MM.1S (cell line): ENCODE results near the gene MGAT5.

Source experiments
- DNase-seq: peaks from one replicate; pipeline ENCODE4 v3.0.0-alpha.2; 2015
- H2AFZ ChIP-seq: fragments of 300-600 bp; sonication (generic); 2 replicates; pipeline ENCODE4 v1.6.0; 2016; ENCODE audit warnings: antibody characterized with exemption, low read length
- H3F3A ChIP-seq: fragments of 300-600 bp; sonication (generic); 2 replicates; pipeline ENCODE4 v1.6.1; 2016; ENCODE audit warnings: mild to moderate bottlenecking, antibody characterized with exemption, low read length, moderate library complexity, mixed read lengths; ENCODE audit not compliant: insufficient read depth
- H3K27ac ChIP-seq: fragments of 300-600 bp; sonication (generic); 2 replicates; pipeline ENCODE4 v1.5.1; 2016; ENCODE audit warnings: mild to moderate bottlenecking, low read length
- H3K27me3 ChIP-seq: fragments of 300-600 bp; sonication (generic); replicated peaks from 2 replicates; pipeline ENCODE4 v1.6.0; 2016; ENCODE audit warnings: low read length; ENCODE audit not compliant: insufficient read depth
- H3K36me3 ChIP-seq: fragments of 300-600 bp; sonication (generic); replicated peaks from 2 replicates; pipeline ENCODE4 v1.6.1; 2016; ENCODE audit warnings: mild to moderate bottlenecking, low read length, mixed read lengths; ENCODE audit not compliant: insufficient read depth
- H3K4me1 ChIP-seq: fragments of 300-600 bp; sonication (generic); 2 replicates; pipeline ENCODE4 v1.6.1; 2016; ENCODE audit warnings: low read length, mixed read lengths
- H3K4me2 ChIP-seq: fragments of 300-600 bp; sonication (generic); 2 replicates; pipeline ENCODE4 v1.6.0; 2016; ENCODE audit warnings: low read depth, low read length
- H3K4me3 ChIP-seq: fragments of 300-600 bp; sonication (generic); 2 replicates; pipeline ENCODE4 v1.5.1; 2016; ENCODE audit warnings: low read length, mixed read lengths
- H3K79me2 ChIP-seq: fragments of 300-600 bp; sonication (generic); 2 replicates; pipeline ENCODE4 v1.6.1; 2016; ENCODE audit warnings: mixed run types, low read length, mixed read lengths
- H3K9ac ChIP-seq: fragments of 300-600 bp; sonication (generic); 2 replicates; pipeline ENCODE4 v1.6.1; 2016; ENCODE audit warnings: low read length, mixed read lengths
- H3K9me2 ChIP-seq: fragments of 300-600 bp; sonication (generic); replicated peaks from 2 replicates; pipeline ENCODE4 v1.6.1; 2016; ENCODE audit warnings: mild to moderate bottlenecking, low read length, mixed read lengths; ENCODE audit not compliant: insufficient read depth
- H3K9me3 ChIP-seq: fragments of 300-600 bp; sonication (generic); replicated peaks from 2 replicates; pipeline ENCODE4 v1.6.1; 2016; ENCODE audit warnings: mild to moderate bottlenecking, low read length, mixed read lengths; ENCODE audit not compliant: insufficient read depth
- H4K20me1 ChIP-seq: fragments of 300-600 bp; sonication (generic); 2 replicates; pipeline ENCODE4 v1.6.1; 2016; ENCODE audit warnings: mild to moderate bottlenecking, low read length, moderate library complexity, mixed read lengths; ENCODE audit not compliant: insufficient read depth
- EZH2 ChIP-seq: fragments of 300-600 bp; sonication (generic); optimal IDR thresholded peaks from 2 replicates; pipeline ENCODE3; 2017; ENCODE audit warnings: low read depth, mild to moderate bottlenecking, antibody characterized with exemption, low read length, mixed read lengths
- EZH2phosphoT487 ChIP-seq: fragments of 300-600 bp; sonication (generic); IDR thresholded peaks from 2 replicates; pipeline ENCODE4 v1.6.1; 2018; ENCODE audit warnings: antibody characterized with exemption, low read length
- TF ChIP-seq, protein P1 (sequence below): fragments of 300-600 bp; sonication (generic); IDR thresholded peaks from 2 replicates; pipeline ENCODE4 v1.5.1; 2016; ENCODE audit warnings: antibody characterized with exemption, low read length, mixed read lengths

Gene MGAT5

DNA sequence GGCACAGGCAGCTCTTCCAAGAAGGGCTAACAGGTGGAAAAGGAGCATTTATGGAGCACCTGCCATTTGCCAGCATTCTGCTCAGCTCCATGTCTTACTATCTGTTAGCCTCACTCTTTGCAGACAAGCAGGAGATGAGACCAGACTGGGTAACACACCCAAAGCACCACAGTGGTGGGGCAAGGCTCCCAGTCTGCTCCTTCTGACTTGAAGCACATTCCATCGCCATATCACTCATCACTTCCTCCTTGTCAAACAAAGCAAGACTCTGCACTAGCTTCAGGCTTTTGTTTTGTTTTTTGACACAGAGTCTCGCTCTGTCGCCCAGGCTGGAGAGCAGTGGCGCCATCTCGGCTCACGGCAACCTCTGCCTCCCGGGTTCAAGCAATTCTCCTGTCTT is 182.8 kb downstream of the MGAT5 start:
- TF ChIP-seq, protein P1, sequence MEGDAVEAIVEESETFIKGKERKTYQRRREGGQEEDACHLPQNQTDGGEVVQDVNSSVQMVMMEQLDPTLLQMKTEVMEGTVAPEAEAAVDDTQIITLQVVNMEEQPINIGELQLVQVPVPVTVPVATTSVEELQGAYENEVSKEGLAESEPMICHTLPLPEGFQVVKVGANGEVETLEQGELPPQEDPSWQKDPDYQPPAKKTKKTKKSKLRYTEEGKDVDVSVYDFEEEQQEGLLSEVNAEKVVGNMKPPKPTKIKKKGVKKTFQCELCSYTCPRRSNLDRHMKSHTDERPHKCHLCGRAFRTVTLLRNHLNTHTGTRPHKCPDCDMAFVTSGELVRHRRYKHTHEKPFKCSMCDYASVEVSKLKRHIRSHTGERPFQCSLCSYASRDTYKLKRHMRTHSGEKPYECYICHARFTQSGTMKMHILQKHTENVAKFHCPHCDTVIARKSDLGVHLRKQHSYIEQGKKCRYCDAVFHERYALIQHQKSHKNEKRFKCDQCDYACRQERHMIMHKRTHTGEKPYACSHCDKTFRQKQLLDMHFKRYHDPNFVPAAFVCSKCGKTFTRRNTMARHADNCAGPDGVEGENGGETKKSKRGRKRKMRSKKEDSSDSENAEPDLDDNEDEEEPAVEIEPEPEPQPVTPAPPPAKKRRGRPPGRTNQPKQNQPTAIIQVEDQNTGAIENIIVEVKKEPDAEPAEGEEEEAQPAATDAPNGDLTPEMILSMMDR = no peak
- Histone ChIP-seq H3K36me3 (peaks cover 8% of the 10 kb centered on the region; the same call in 1 of the 2 replicates), H3K4me1 (no peaks in the 10 kb centered on the region)

DNA sequence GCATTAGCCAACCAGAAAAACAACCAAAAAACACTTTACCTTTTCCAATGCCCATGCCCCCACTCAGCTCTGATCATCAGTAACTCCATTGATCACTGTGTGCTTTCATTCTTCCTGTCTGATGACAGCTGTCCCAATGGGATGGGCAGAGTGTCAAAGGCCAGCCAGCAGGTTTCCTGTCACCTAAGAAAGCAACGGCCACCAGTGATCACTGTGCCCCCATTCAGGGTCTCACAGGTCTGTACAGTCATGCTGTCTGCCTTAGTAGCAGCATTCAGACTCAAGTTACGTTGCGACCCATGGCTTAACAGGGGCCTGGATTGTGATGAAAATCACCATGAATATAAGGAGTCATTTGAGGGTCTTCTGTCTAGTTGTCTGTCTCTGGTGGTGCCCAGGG is 184.5 kb downstream of the MGAT5 start:
- Histone ChIP-seq H3K27ac (no peak overlapping the region), H2AFZ (no peak overlapping the region), H3K9ac (no peak overlapping the region), H3K4me2 (no peak overlapping the region), H3K36me3 (peaks cover 3% of the 10 kb centered on the region; the same call in 1 of the 2 replicates), H3K27me3 (no peaks in the 10 kb centered on the region), H3F3A (no peaks in the 10 kb centered on the region), H4K20me1 (no peaks in the 10 kb centered on the region), H3K4me3 (no peak overlapping the region), H3K79me2 (no peaks in the 10 kb centered on the region), H3K9me3 (no peaks in the 10 kb centered on the region), H3K4me1 (no peaks in the 10 kb centered on the region), H3K9me2 (no peaks in the 10 kb centered on the region)
- TF ChIP-seq EZH2 (no peak), EZH2phosphoT487 (no peak)
- TF ChIP-seq, protein P1 = no peak
- DNase-seq = no peak

More for the DNA sequence above, 182.8 kb downstream of the MGAT5 start:
- H3K9ac ChIP-seq = no peak overlapping the region
- no peak overlapping the region for H3K4me2 ChIP-seq
- no peaks in the 10 kb centered on the region for H3K9me3 ChIP-seq
- no peaks in the 10 kb centered on the region for H4K20me1 ChIP-seq
- H3K27me3 ChIP-seq = no peaks in the 10 kb centered on the region
- H3K27ac ChIP-seq = no peak overlapping the region
- H3F3A ChIP-seq = no peaks in the 10 kb centered on the region
- no peak for DNase-seq
- no peak overlapping the region for H2AFZ ChIP-seq
- H3K79me2 ChIP-seq = no peaks in the 10 kb centered on the region
- H3K9me2 ChIP-seq = no peaks in the 10 kb centered on the region
- H3K4me3 ChIP-seq = no peak overlapping the region

DNA sequence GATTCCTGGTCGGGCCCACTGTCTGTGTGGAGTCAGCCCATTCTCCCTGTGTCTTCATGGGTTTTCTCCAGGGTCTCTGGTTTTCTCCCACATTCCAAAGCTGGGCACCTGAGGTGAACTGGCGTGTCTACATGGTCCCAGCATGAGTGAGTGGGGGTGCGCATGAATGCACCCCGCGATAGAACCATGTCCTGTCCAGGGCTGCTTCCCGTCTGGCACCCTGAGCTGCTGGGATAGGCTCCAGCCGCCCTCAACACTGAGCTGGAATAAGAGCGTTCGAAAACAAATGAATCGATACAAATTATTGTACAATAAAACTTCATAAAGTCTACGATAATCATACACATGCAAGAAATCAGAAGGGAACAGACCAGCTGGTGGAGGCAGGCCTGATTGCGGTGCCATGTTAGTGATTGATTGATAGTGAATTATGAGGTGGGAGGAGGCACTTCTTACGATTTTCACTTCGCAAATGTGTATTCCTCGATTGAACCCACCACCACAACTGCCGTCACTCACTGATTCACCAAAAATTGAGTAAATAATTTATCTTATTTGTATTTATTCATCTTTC is 186.6 kb downstream of the MGAT5 start:
- no peak overlapping the region for H3K9ac ChIP-seq
- H4K20me1 ChIP-seq = no peaks in the 10 kb centered on the region
- H3K27me3 ChIP-seq = no peaks in the 10 kb centered on the region
- no peaks in the 10 kb centered on the region for H3K9me3 ChIP-seq
- no peaks in the 10 kb centered on the region for H3K9me2 ChIP-seq
- H3K4me1 ChIP-seq = no peaks in the 10 kb centered on the region
- H3K4me3 ChIP-seq = no peak overlapping the region
- TF ChIP-seq EZH2phosphoT487 (no peak), EZH2 (no peak)
- TF ChIP-seq, protein P1 = no peak
- no peaks in the 10 kb centered on the region for H3F3A ChIP-seq
- H3K27ac ChIP-seq = no peak overlapping the region
- H3K4me2 ChIP-seq = no peak overlapping the region
- no peak overlapping the region for H2AFZ ChIP-seq
- no peaks in the 10 kb centered on the region for H3K79me2 ChIP-seq
- no peak for DNase-seq
- H3K36me3 ChIP-seq = peaks cover 3% of the 10 kb centered on the region; the same call in 1 of the 2 replicates
